ENCODE measurements around the gene FTCDNL1. TPM values are rescaled to one million over a fixed set of nuclear protein-coding genes. Genes with fewer than 3 reads are reported as not detected.

FTCDNL1 gene
- polyA plus RNA-seq, 1 of the 3 experiments (the other 2 are of a cell fraction): not detected

DNA sequence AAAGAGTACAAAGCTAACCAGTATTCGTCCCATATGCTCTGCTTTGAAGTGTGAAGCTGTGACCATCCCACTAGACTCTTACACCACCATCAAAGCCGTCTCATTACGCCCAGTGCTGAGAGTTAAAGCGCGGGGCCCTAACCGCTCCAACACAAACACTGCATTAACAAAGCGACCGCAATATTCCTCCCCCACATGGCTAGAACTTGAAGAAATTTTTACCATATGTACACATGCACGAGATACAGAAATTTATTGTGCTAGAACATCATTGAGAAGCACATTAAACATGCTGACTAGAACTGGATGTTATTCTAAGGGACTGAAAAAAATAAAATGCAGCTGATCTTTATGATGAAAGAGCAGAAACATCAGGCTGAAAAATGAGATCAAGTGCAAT lies 20.5 kb downstream of the FTCDNL1 start:
- Histone ChIP-seq H3K4me1 (ENCODE audit: control insufficient read depth in 1 of 2, insufficient read depth in 2 of 2, low read depth in 1 of 2, low read length in 1 of 2) (no peaks in the 10 kb centered on the region), H3K9ac (no peak overlapping the region), H3K9me2 (no peaks in the 10 kb centered on the region), H2AFZ (ENCODE audit: low read depth) (no peak overlapping the region), H4K20me1 (ENCODE audit: insufficient read depth) (no peaks in the 10 kb centered on the region), H3K27ac (ENCODE audit: low read depth in 2 of 2, low read length in 1 of 2) (no peak overlapping the region), H3K4me2 (no peak overlapping the region), H3K27me3 (ENCODE audit: insufficient read depth) (peaks cover 6% of the 10 kb centered on the region; the same call in 1 of the 2 replicates), H3K9me3 (no peaks in the 10 kb centered on the region), H3K79me2 (ENCODE audit: insufficient read depth) (no peaks in the 10 kb centered on the region), H3K36me3 (replicated peaks in 1 of 2; ENCODE audit: control insufficient read depth in 1 of 2, insufficient read depth in 2 of 2, low read length in 1 of 2) (no peaks in the 10 kb centered on the region), H3K4me3 (ENCODE audit: low read depth in 2 of 2, low read length in 1 of 2) (no peak overlapping the region), H3F3A (replicated peaks; ENCODE audit: insufficient read depth) (no peaks in the 10 kb centered on the region)
- no peak for DNase-seq
- ChIA-PET POLR2A (no interaction called here), CTCF (interaction anchor here (0.6 to 1.5 kb wide), 2 partner anchors 12 to 737 kb away, joined by 3 read pairs; no protein-coding TSS in a partner anchor)
- TF ChIP-seq, protein P1, sequence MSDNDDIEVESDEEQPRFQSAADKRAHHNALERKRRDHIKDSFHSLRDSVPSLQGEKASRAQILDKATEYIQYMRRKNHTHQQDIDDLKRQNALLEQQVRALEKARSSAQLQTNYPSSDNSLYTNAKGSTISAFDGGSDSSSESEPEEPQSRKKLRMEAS (IDR thresholded peaks at IDR 0.05; ENCODE audit: low read depth): no peak
- TF ChIP-seq FOSL2 (IDR thresholded peaks at IDR 0.05; ENCODE audit: borderline replicate concordance, low read depth): no peak
- no peak for TF ChIP-seq SMC3 (IDR thresholded peaks at IDR 0.05; ENCODE audit: low read depth, low read length)
- TF ChIP-seq RAD21 (IDR thresholded peaks at IDR 0.05; ENCODE audit: low read length): no peak
- no peak for TF ChIP-seq GABPA (IDR thresholded peaks at IDR 0.05; ENCODE audit: low read depth)
- no peak for TF ChIP-seq EP300 (IDR thresholded peaks at IDR 0.05; ENCODE audit: borderline replicate concordance in 1 of 2, low read depth in 1 of 2, low read length in 1 of 2)
- TF ChIP-seq, protein P2, sequence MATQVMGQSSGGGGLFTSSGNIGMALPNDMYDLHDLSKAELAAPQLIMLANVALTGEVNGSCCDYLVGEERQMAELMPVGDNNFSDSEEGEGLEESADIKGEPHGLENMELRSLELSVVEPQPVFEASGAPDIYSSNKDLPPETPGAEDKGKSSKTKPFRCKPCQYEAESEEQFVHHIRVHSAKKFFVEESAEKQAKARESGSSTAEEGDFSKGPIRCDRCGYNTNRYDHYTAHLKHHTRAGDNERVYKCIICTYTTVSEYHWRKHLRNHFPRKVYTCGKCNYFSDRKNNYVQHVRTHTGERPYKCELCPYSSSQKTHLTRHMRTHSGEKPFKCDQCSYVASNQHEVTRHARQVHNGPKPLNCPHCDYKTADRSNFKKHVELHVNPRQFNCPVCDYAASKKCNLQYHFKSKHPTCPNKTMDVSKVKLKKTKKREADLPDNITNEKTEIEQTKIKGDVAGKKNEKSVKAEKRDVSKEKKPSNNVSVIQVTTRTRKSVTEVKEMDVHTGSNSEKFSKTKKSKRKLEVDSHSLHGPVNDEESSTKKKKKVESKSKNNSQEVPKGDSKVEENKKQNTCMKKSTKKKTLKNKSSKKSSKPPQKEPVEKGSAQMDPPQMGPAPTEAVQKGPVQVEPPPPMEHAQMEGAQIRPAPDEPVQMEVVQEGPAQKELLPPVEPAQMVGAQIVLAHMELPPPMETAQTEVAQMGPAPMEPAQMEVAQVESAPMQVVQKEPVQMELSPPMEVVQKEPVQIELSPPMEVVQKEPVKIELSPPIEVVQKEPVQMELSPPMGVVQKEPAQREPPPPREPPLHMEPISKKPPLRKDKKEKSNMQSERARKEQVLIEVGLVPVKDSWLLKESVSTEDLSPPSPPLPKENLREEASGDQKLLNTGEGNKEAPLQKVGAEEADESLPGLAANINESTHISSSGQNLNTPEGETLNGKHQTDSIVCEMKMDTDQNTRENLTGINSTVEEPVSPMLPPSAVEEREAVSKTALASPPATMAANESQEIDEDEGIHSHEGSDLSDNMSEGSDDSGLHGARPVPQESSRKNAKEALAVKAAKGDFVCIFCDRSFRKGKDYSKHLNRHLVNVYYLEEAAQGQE (IDR thresholded peaks at IDR 0.05; ENCODE audit: low read depth, low read length): no peak
- no peak for TF ChIP-seq MEF2A (IDR thresholded peaks at IDR 0.05; ENCODE audit: borderline replicate concordance, low read depth)
- TF ChIP-seq, protein P3, sequence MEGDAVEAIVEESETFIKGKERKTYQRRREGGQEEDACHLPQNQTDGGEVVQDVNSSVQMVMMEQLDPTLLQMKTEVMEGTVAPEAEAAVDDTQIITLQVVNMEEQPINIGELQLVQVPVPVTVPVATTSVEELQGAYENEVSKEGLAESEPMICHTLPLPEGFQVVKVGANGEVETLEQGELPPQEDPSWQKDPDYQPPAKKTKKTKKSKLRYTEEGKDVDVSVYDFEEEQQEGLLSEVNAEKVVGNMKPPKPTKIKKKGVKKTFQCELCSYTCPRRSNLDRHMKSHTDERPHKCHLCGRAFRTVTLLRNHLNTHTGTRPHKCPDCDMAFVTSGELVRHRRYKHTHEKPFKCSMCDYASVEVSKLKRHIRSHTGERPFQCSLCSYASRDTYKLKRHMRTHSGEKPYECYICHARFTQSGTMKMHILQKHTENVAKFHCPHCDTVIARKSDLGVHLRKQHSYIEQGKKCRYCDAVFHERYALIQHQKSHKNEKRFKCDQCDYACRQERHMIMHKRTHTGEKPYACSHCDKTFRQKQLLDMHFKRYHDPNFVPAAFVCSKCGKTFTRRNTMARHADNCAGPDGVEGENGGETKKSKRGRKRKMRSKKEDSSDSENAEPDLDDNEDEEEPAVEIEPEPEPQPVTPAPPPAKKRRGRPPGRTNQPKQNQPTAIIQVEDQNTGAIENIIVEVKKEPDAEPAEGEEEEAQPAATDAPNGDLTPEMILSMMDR (IDR thresholded peaks at IDR 0.05): no peak
- 11% methylated on average over 9 of the region's 9 CpGs for WGBS (ENCODE audit: low lambda C conversion rate)

DNA sequence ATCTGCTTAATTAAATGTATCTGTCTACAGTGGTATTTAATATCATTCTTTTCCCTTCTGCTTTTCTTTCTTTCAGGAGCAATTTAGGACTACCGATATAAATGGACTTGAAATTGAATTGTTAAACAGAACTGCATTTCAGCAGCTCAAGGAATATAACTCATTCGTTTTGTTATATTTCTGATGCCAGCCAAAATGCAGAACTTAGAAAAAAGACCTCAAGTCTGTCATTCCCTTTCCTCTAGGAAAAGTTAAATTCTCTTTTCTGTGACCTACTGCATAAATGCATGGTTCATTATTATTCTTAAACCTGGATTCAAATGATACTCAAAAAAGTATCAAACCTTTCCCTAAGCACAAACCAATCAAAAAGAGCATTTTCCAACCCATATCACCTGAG lies 21.4 kb downstream of the FTCDNL1 start:
- Histone ChIP-seq H3K79me2 (ENCODE audit: insufficient read depth) (no peaks in the 10 kb centered on the region), H3K9me2 (no peaks in the 10 kb centered on the region), H3K4me3 (ENCODE audit: low read depth in 2 of 2, low read length in 1 of 2) (no peak overlapping the region), H3K9me3 (no peaks in the 10 kb centered on the region), H4K20me1 (ENCODE audit: insufficient read depth) (no peaks in the 10 kb centered on the region), H3K27me3 (ENCODE audit: insufficient read depth) (peaks cover 6% of the 10 kb centered on the region; the same call in 1 of the 2 replicates), H3K27ac (ENCODE audit: low read depth in 2 of 2, low read length in 1 of 2) (no peak overlapping the region), H3K4me2 (no peak overlapping the region), H3K36me3 (replicated peaks in 1 of 2; ENCODE audit: control insufficient read depth in 1 of 2, insufficient read depth in 2 of 2, low read length in 1 of 2) (no peaks in the 10 kb centered on the region), H3K4me1 (ENCODE audit: control insufficient read depth in 1 of 2, insufficient read depth in 2 of 2, low read depth in 1 of 2, low read length in 1 of 2) (no peaks in the 10 kb centered on the region), H2AFZ (ENCODE audit: low read depth) (no peak overlapping the region), H3K9ac (no peak overlapping the region), H3F3A (replicated peaks; ENCODE audit: insufficient read depth) (no peaks in the 10 kb centered on the region)
- DNase-seq: no peak
- ChIA-PET POLR2A (no interaction called here), CTCF (interaction anchor here (0.6 kb wide), 1 partner anchor 104 kb away, joined by 3 read pairs; no protein-coding TSS in a partner anchor)
- 7% methylated on average over 2 of the region's 2 CpGs for WGBS (ENCODE audit: low lambda C conversion rate)
- TF ChIP-seq GABPA (IDR thresholded peaks at IDR 0.05; ENCODE audit: low read depth) (no peak), FOXM1 (IDR thresholded peaks at IDR 0.05; ENCODE audit: low read depth) (no peak), RCOR1 (IDR thresholded peaks at IDR 0.05; ENCODE audit: low read length) (no peak), POLR2AphosphoS5 (IDR thresholded peaks at IDR 0.05; ENCODE audit: low read depth, low read length) (no peak), TCF12 (IDR thresholded peaks at IDR 0.05) (no peak), RAD21 (IDR thresholded peaks at IDR 0.05; ENCODE audit: low read length) (no peak), TEAD4 (IDR thresholded peaks at IDR 0.05; ENCODE audit: borderline replicate concordance, insufficient read depth) (no peak), GATA2 (CRISPR knock-in tag; IDR thresholded peaks at IDR 0.05) (no peak)
- TF ChIP-seq, protein P4, sequence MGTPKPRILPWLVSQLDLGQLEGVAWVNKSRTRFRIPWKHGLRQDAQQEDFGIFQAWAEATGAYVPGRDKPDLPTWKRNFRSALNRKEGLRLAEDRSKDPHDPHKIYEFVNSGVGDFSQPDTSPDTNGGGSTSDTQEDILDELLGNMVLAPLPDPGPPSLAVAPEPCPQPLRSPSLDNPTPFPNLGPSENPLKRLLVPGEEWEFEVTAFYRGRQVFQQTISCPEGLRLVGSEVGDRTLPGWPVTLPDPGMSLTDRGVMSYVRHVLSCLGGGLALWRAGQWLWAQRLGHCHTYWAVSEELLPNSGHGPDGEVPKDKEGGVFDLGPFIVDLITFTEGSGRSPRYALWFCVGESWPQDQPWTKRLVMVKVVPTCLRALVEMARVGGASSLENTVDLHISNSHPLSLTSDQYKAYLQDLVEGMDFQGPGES (IDR thresholded peaks at IDR 0.05; ENCODE audit: low read depth, low read length): no peak
- TF ChIP-seq, protein P2 (IDR thresholded peaks at IDR 0.05; ENCODE audit: low read depth, low read length): no peak

Data from SK-N-SH (cell line).